Measurements from ENCODE around the gene KDF1. TPM values are rescaled to one million over a fixed set of nuclear protein-coding genes. Genes with fewer than 3 reads are reported as not detected.

KDF1 gene
- total RNA-seq, 1 experiment from 2014 or later, result 20.5 TPM

DNA sequence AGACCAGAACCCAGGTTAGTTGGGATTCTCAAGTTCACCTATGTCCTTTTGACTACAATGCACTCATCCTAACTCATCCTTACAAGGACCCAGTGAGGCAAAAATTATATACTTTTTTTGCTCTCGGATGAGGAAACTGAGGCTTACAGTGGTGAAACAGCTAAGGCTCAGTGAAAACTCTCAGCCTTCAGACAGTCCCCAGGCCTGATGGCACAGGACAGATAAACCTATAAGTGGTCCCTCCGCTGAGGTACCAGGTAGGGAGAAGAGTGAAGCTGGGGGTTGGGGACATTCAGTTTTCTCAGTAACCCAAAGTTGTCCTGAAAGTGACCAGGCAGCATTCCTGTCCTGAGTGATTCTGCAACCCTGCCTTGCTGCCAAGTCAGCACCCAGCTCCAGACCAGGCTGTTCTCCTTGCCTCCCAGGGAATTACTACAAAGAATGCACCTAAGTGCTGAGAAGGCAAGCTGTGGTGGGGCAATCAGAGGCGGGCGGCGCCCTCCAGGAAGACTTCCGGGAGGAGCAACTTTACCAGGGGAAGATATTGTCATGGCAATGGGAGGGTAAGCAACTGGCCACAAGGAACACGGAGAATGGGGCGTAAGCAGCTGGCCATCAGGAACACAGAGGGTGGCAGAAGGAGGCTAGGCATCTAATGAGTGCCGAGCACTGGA is 47.8 kb upstream of the KDF1 start:
- Histone ChIP-seq H2AFZ (no peak overlapping the region), H3K36me3 (ENCODE audit: low read depth) (no peaks in the 10 kb centered on the region), H3K4me2 (peak overlapping the region; percentile 62), H3K79me2 (ENCODE audit: low read depth) (0 out of 2 replicates have a peak, but pooled peaks cover 2% of the 10 kb centered on the region), H3K27ac (peak overlapping the region; percentile 62), H3K4me3 (no peak overlapping the region), H3K4me1 (replicated peaks; ENCODE audit: insufficient read depth) (peaks cover 52% of the 10 kb centered on the region), H3K9me3 (ENCODE audit: insufficient read depth, low read depth) (no peaks in the 10 kb centered on the region), H3F3A (ENCODE audit: insufficient read depth, low read depth) (peaks cover 39% of the 10 kb centered on the region), H3K9me2 (ENCODE audit: insufficient read depth) (no peaks in the 10 kb centered on the region), H4K20me1 (ENCODE audit: insufficient read depth) (no peaks in the 10 kb centered on the region), H3K27me3 (ENCODE audit: insufficient read depth, low read depth) (no peaks in the 10 kb centered on the region)
- TF ChIP-seq, protein P1, sequence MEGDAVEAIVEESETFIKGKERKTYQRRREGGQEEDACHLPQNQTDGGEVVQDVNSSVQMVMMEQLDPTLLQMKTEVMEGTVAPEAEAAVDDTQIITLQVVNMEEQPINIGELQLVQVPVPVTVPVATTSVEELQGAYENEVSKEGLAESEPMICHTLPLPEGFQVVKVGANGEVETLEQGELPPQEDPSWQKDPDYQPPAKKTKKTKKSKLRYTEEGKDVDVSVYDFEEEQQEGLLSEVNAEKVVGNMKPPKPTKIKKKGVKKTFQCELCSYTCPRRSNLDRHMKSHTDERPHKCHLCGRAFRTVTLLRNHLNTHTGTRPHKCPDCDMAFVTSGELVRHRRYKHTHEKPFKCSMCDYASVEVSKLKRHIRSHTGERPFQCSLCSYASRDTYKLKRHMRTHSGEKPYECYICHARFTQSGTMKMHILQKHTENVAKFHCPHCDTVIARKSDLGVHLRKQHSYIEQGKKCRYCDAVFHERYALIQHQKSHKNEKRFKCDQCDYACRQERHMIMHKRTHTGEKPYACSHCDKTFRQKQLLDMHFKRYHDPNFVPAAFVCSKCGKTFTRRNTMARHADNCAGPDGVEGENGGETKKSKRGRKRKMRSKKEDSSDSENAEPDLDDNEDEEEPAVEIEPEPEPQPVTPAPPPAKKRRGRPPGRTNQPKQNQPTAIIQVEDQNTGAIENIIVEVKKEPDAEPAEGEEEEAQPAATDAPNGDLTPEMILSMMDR (conservative IDR thresholded peaks at IDR 0.05), result no peak
- no peak for TF ChIP-seq EZH2 (IDR thresholded peaks at IDR 0.05; ENCODE audit: low read depth)
- intact Hi-C loops (cut with micrococcal nuclease; ENCODE audit: unreplicated experiment), result loop anchor here (1.0 kb wide), 2 partner anchors 9 to 23 kb away; no protein-coding TSS in a partner anchor
- ChIA-PET CTCF (interaction anchor here (0.7 kb wide), 1 partner anchor 344 kb away, joined by 11 read pairs; no protein-coding TSS in a partner anchor), POLR2A (ENCODE audit: unreplicated experiment) (interaction anchor here (0.7 to 0.8 kb wide), 2 partner anchors 10 to 19 kb away, joined by 3 to 4 read pairs; no protein-coding TSS in a partner anchor)
- peak; percentile 90 to 95 for DNase-seq
- BruUV-seq (replicated peaks), result no TSS peak

DNA sequence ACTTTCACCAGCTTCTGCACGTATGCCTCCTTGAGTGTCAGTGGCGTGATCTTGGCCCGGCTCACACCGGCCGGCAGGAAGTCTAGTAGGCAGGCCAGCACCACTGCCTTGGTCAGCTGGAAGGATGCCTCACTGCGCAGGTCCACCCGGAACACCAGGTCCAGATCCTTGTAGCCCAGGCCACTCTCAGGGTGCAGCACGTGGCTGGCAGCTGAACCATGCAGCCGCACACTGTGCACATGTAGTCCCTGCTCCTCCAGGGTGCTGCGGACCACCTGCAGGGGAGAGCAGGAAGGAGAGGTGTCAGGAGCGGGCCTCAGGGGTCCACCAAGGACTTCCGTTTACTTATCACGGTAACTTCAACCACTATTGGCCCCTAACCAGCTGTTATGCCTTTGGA is 46.4 kb upstream of the KDF1 start:
- no peaks in the 10 kb centered on the region for H3K9me2 ChIP-seq (ENCODE audit: insufficient read depth)
- no peak overlapping the region for H3K4me3 ChIP-seq
- no peak overlapping the region for H3K27ac ChIP-seq
- no TSS peak for BruUV-seq (replicated peaks)
- H3F3A ChIP-seq (ENCODE audit: insufficient read depth, low read depth), result peaks cover 35% of the 10 kb centered on the region
- no peaks in the 10 kb centered on the region for H3K36me3 ChIP-seq (ENCODE audit: low read depth)
- H3K4me2 ChIP-seq, result no peak overlapping the region
- H3K4me1 ChIP-seq (replicated peaks; ENCODE audit: insufficient read depth), result peaks cover 44% of the 10 kb centered on the region
- no peak for DNase-seq
- H3K79me2 ChIP-seq (ENCODE audit: low read depth), result 0 out of 2 replicates have a peak, but pooled peaks cover 2% of the 10 kb centered on the region
- no peaks in the 10 kb centered on the region for H3K9me3 ChIP-seq (ENCODE audit: insufficient read depth, low read depth)
- intact Hi-C loops (cut with micrococcal nuclease; ENCODE audit: unreplicated experiment), result no loop called here
- TF ChIP-seq, protein P1 (conservative IDR thresholded peaks at IDR 0.05), result no peak
- no peak for TF ChIP-seq EZH2 (IDR thresholded peaks at IDR 0.05; ENCODE audit: low read depth)
- no peaks in the 10 kb centered on the region for H4K20me1 ChIP-seq (ENCODE audit: insufficient read depth)
- no peak overlapping the region for H2AFZ ChIP-seq
- H3K27me3 ChIP-seq (ENCODE audit: insufficient read depth, low read depth), result no peaks in the 10 kb centered on the region
- ChIA-PET CTCF (interaction anchor here (0.6 kb wide), 2 partner anchors 32 to 141 kb away, joined by 4 to 6 read pairs; no protein-coding TSS in a partner anchor), POLR2A (ENCODE audit: unreplicated experiment) (no interaction called here)

DNA sequence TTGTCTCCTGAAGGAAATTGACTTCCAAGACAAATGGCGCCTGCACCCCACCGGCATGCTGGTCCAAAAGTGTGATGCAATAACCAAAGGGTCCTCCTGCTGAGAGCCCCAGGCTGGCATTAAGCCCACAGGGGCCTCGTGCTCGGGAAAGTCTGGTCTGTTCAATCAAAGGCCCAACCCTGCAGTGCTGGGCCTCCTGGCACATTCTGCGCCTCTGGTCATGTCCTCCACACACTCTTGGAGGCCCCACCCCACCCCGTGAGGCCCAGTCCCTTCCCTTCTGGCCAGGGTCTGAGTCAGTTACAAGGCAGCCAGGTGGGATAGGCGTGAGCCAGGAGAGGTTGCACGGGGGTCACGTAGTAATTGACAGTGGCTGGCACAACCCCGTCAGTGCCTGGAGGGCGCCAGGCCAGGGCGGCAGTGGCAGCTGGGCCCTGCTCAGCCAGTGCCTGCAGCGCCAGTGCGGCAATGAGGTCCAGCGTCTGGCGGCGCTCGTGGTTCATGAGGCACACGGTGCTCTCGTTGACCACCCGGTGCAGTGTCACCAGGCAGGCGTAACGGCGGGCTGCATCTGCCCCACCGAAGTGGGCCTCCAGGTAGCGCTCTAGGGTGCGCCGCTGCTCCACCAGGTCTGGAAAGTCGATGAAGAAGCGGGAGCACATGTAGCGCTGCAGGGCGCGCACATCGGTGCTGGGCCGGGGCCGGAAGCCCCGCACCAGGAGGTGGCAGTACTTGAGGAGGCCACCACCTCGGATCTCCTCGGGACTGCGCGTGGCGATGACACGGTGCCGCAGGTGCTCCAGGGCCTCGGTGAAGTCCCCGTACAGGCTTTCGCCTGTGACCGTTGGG is 45.6 kb upstream of the KDF1 start:
- no peak overlapping the region for H3K4me2 ChIP-seq
- H3K9me3 ChIP-seq (ENCODE audit: insufficient read depth, low read depth), result no peaks in the 10 kb centered on the region
- no peaks in the 10 kb centered on the region for H3K36me3 ChIP-seq (ENCODE audit: low read depth)
- no peaks in the 10 kb centered on the region for H3K27me3 ChIP-seq (ENCODE audit: insufficient read depth, low read depth)
- no peaks in the 10 kb centered on the region for H3K9me2 ChIP-seq (ENCODE audit: insufficient read depth)
- ChIA-PET CTCF (interaction anchor here (0.6 kb wide), 1 partner anchor 141 kb away, joined by 6 read pairs; no protein-coding TSS in a partner anchor), POLR2A (ENCODE audit: unreplicated experiment) (no interaction called here)
- H3K4me3 ChIP-seq, result no peak overlapping the region
- TF ChIP-seq EZH2 (IDR thresholded peaks at IDR 0.05; ENCODE audit: low read depth), result no peak
- TF ChIP-seq, protein P1 (conservative IDR thresholded peaks at IDR 0.05), result no peak
- intact Hi-C loops (cut with micrococcal nuclease; ENCODE audit: unreplicated experiment), result no loop called here
- no TSS peak for BruUV-seq (replicated peaks)
- H3K79me2 ChIP-seq (ENCODE audit: low read depth), result 0 out of 2 replicates have a peak, but pooled peaks cover 2% of the 10 kb centered on the region
- peaks cover 38% of the 10 kb centered on the region for H3K4me1 ChIP-seq (replicated peaks; ENCODE audit: insufficient read depth)
- no peak overlapping the region for H3K27ac ChIP-seq
- peak in 1 of 2 experiments; percentile 49 for DNase-seq
- H3F3A ChIP-seq (ENCODE audit: insufficient read depth, low read depth), result peaks cover 29% of the 10 kb centered on the region; the same call in 1 of the 2 replicates
- no peaks in the 10 kb centered on the region for H4K20me1 ChIP-seq (ENCODE audit: insufficient read depth)
- H2AFZ ChIP-seq, result no peak overlapping the region

Data from PC-9 (cell line).